ENCODE data around the gene B4GALNT3.

The B4GALNT3 gene

GRCh38 chr12:534216-534615, 74.5 kb downstream of the B4GALNT3 start:
- no peak for TF ChIP-seq POLR2A (IDR thresholded peaks at IDR 0.05; ENCODE audit: extremely low read depth, insufficient read length)
- TF ChIP-seq MYC (IDR thresholded peaks at IDR 0.05; ENCODE audit: low read depth, low read length), result no peak
- TF ChIP-seq, protein P1, sequence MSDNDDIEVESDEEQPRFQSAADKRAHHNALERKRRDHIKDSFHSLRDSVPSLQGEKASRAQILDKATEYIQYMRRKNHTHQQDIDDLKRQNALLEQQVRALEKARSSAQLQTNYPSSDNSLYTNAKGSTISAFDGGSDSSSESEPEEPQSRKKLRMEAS (IDR thresholded peaks at IDR 0.05; ENCODE audit: low read depth, low read length), result no peak
- TF ChIP-seq, protein P2, sequence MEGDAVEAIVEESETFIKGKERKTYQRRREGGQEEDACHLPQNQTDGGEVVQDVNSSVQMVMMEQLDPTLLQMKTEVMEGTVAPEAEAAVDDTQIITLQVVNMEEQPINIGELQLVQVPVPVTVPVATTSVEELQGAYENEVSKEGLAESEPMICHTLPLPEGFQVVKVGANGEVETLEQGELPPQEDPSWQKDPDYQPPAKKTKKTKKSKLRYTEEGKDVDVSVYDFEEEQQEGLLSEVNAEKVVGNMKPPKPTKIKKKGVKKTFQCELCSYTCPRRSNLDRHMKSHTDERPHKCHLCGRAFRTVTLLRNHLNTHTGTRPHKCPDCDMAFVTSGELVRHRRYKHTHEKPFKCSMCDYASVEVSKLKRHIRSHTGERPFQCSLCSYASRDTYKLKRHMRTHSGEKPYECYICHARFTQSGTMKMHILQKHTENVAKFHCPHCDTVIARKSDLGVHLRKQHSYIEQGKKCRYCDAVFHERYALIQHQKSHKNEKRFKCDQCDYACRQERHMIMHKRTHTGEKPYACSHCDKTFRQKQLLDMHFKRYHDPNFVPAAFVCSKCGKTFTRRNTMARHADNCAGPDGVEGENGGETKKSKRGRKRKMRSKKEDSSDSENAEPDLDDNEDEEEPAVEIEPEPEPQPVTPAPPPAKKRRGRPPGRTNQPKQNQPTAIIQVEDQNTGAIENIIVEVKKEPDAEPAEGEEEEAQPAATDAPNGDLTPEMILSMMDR (IDR thresholded peaks at IDR 0.05; ENCODE audit: low read depth, low read length), result no peak
- no peak for DNase-seq (ENCODE audit: low read depth)
- no peak overlapping the region for H3K4me3 ChIP-seq (ENCODE audit: low read depth, low read length)

DNA sequence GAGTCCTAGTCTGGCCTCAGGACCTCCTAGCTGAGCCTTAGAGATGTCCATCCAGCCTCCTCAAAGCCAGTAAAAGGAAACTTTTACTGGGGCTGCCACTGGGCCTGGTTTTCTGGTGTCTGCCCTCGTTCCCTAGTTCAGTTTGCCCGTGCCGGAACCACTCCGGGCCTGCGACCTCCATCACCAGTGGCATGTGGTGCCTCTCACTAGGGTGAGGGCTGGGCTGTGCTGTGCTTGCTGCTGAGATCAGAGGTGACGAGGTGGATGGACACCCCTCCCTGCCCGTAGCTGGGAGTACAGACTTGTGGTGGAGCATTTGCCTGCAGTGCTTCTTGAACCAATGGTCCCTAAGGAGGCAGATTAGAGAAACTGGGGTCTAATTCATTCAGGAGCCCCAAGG, 75.7 kb downstream of the B4GALNT3 start:
- no peak overlapping the region for H3K4me3 ChIP-seq (ENCODE audit: low read depth, low read length)
- DNase-seq (ENCODE audit: low read depth), result no peak
- TF ChIP-seq, protein P2 (IDR thresholded peaks at IDR 0.05; ENCODE audit: low read depth, low read length), result no peak
- TF ChIP-seq MYC (IDR thresholded peaks at IDR 0.05; ENCODE audit: low read depth, low read length), result no peak
- no peak for TF ChIP-seq POLR2A (IDR thresholded peaks at IDR 0.05; ENCODE audit: extremely low read depth, insufficient read length)

GRCh38 chr12:536751-537245, 77.1 kb downstream of the B4GALNT3 start:
- DNase-seq (ENCODE audit: low read depth), result no peak
- TF ChIP-seq POLR2A (IDR thresholded peaks at IDR 0.05; ENCODE audit: extremely low read depth, insufficient read length), result no peak
- TF ChIP-seq, protein P1 (IDR thresholded peaks at IDR 0.05; ENCODE audit: low read depth, low read length), result no peak
- TF ChIP-seq, protein P2 (IDR thresholded peaks at IDR 0.05; ENCODE audit: low read depth, low read length), result no peak
- TF ChIP-seq MYC (IDR thresholded peaks at IDR 0.05; ENCODE audit: low read depth, low read length), result no peak
- no peak overlapping the region for H3K4me3 ChIP-seq (ENCODE audit: low read depth, low read length)

DNA sequence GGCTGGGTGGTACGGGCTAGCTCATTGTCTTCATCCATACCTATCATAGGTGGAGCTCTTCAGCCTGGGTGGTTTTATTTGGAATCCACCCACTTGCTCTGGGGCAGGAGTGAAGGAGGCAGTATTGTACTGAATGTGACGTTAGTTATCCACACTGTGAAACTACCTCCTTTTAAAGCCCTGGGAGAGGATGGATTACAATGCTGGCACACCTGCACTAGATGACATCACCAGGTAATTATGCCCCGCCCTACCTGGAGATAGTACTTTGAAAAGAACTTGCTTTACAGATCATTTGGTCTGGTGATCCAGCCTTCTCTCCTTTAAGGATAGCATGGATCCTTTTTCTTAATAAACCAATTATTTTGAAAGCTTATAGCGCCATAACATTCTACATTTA, 78.0 kb downstream of the B4GALNT3 start:
- DNase-seq (ENCODE audit: low read depth), result no peak
- TF ChIP-seq, protein P2 (IDR thresholded peaks at IDR 0.05; ENCODE audit: low read depth, low read length), result no peak

DNA sequence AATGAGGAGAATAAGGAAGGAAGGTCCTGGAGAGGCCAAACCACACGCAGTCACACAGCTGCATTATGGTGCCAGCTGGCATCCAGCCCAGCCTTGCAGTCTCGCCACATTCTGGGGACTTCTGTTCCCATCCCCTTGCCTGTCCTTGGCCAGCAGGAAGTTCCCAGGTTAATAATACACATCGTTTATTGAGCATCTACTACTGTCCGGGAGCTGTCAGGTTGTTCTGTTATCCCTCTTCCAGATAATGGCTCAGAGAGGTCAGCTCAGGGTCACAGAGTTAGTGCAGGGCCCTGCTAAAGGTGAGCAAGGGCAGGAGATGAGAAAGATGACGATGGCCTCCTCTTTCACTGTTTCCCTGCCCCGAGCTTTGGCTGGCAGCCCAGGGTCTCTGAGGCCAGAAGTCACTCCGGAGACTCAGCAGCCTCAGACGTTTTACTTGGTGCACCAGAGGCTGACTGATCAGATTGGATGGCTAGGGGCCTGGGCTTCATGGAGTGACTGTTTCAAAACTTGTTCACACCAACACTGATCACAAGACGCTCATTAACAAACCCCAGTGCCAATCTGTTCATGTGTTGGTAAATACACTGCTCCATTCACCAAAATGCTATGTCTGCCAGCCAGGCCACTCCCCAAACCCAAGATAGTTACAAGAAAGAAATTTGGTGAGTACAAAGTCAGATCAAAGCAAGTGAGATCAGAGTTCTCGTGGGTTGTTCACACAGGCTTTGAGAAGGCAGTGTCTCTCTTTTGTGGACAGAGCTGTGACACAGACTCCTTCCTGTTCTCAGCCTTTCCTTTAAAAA, 79.2 kb downstream of the B4GALNT3 start:
- TF ChIP-seq, protein P2 (IDR thresholded peaks at IDR 0.05; ENCODE audit: low read depth, low read length), result no peak
- TF ChIP-seq MYC (IDR thresholded peaks at IDR 0.05; ENCODE audit: low read depth, low read length) (no peak), POLR2A (IDR thresholded peaks at IDR 0.05; ENCODE audit: extremely low read depth, insufficient read length) (no peak)
- TF ChIP-seq, protein P1 (IDR thresholded peaks at IDR 0.05; ENCODE audit: low read depth, low read length), result no peak

More for the DNA sequence above, 78.0 kb downstream of the B4GALNT3 start:
- no peak overlapping the region for H3K4me3 ChIP-seq (ENCODE audit: low read depth, low read length)

More for the DNA sequence above, 79.2 kb downstream of the B4GALNT3 start:
- H3K4me3 ChIP-seq (ENCODE audit: low read depth, low read length), result no peak overlapping the region
- DNase-seq (ENCODE audit: low read depth), result no peak

All from NB4 (cell line).